Measurements from ENCODE around the gene FIBP.

DNA sequence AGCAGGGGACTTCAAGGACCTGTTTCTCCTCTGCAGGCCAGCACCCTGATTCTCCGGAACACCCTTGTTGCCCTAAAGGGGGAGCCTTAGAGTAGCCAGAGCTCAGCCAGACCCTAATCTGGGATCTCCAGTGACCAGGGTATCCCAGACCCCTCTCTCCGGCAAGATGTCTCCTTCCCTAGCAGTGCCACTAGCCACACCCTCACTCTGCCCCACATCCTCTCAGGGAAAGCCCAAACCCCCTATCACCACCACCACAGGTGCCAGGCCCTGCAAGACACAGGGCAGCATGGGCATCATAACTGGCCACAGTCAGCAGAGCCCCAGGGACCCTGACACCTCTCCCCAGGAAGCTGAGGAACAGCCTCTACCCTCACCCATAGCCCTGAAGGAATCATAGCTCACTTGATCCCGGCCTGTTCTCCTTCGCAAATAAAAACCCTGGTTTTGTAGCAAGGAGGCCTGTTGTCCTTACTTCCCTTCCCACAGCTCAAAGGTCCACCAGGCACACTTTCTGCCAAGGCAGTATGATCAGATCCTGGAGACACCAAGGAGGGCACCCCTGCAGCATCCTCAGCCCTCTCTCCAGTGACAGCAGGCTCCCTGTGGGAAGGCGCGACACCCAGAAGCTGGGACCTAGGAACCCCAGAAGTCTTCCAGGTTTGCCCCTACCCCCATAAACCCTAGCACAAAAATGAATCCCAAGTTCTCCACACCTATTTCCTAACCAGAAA lies 34.9 kb downstream of the FIBP start:
- TF ChIP-seq, protein P1, sequence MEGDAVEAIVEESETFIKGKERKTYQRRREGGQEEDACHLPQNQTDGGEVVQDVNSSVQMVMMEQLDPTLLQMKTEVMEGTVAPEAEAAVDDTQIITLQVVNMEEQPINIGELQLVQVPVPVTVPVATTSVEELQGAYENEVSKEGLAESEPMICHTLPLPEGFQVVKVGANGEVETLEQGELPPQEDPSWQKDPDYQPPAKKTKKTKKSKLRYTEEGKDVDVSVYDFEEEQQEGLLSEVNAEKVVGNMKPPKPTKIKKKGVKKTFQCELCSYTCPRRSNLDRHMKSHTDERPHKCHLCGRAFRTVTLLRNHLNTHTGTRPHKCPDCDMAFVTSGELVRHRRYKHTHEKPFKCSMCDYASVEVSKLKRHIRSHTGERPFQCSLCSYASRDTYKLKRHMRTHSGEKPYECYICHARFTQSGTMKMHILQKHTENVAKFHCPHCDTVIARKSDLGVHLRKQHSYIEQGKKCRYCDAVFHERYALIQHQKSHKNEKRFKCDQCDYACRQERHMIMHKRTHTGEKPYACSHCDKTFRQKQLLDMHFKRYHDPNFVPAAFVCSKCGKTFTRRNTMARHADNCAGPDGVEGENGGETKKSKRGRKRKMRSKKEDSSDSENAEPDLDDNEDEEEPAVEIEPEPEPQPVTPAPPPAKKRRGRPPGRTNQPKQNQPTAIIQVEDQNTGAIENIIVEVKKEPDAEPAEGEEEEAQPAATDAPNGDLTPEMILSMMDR (IDR thresholded peaks at IDR 0.05; ENCODE audit: extremely low read depth in 1 of 2, insufficient read depth in 1 of 2, low read depth in 1 of 2, low read length in 2 of 2): no peak
- TF ChIP-seq EZH2 (IDR thresholded peaks at IDR 0.05; ENCODE audit: borderline replicate concordance, low read depth, low read length, severe bottlenecking) (no peak), POLR2AphosphoS5 (IDR thresholded peaks at IDR 0.05; ENCODE audit: insufficient read depth, low read depth, low read length) (peak; percentile 4), POLR2A (IDR thresholded peaks at IDR 0.05; ENCODE audit: low read depth, low read length) (no peak), JUN (IDR thresholded peaks at IDR 0.05; ENCODE audit: borderline replicate concordance, insufficient read depth, insufficient read length, low read depth) (no peak), MYC (IDR thresholded peaks at IDR 0.05; ENCODE audit: low read depth, low read length) (no peak), GATA2 (IDR thresholded peaks at IDR 0.05; ENCODE audit: insufficient read depth, insufficient read length, low read depth, low read length) (no peak)
- TF ChIP-seq, protein P2, sequence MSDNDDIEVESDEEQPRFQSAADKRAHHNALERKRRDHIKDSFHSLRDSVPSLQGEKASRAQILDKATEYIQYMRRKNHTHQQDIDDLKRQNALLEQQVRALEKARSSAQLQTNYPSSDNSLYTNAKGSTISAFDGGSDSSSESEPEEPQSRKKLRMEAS (IDR thresholded peaks at IDR 0.05; ENCODE audit: insufficient read depth, insufficient read length): no peak
